ENCODE results near the gene DACH1. TPM values are rescaled to one million over a fixed set of nuclear protein-coding genes. Genes with fewer than 3 reads are reported as not detected.

DACH1 gene
- total and polyA plus RNA-seq, 2 of the 8 experiments (the other 6 are each of a cell fraction or from before 2014, with no cell fraction given) = 0.12 to 0.67 TPM

DNA sequence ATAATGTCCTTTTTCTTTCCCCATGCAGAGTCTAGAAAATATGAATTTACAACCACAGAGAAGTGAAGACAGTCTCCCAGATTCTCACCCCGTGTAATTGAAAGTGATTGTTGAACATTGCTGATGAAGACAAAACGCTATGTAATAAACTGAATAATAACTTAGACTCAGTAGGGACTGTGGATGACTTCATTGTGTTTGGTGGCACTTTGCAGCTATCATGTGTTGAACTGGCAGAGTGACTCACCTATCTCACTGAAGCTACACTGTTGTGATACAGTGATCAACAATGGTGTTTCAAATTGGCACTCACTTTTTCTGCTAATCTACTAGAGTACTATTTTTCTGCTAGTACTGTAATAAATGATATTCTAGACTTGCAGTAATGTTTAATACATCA, 261.3 kb downstream of the DACH1 start:
- POLR2A ChIA-PET (ENCODE audit: partially characterized antibody) = no interaction called here
- no peak overlapping the region for H3K23ac ChIP-seq (ENCODE audit: insufficient read length)
- WGBS, 2 experiments (ENCODE audit: extremely low coverage in 1 of 2, insufficient coverage in 1 of 2, insufficient read length in 1 of 2, insufficient replicate concordance in 2 of 2, low coverage in 1 of 2, low lambda C conversion rate in 2 of 2, missing lambda C conversion rate in 1 of 2) = 92% methylated on average over 2 of the region's 2 CpGs; no CpG with 5 or more reads in 1 of the 2 experiments
- TF ChIP-seq JUN (IDR thresholded peaks at IDR 0.05; ENCODE audit: low read depth, low read length) (no peak), GABPA (IDR thresholded peaks at IDR 0.05; ENCODE audit: borderline replicate concordance, insufficient read depth, low read length) (no peak)

More for the DNA sequence above, 261.3 kb downstream of the DACH1 start:
- H4K20me1 ChIP-seq (replicated peaks in 1 of 2; ENCODE audit: control insufficient read depth in 1 of 2, insufficient read depth in 2 of 2, low read length in 2 of 2) = no peaks in the 10 kb centered on the region
- no peaks in the 10 kb centered on the region for H3K23me2 ChIP-seq (ENCODE audit: low read depth, low read length)
- no peak overlapping the region for H3K4me3 ChIP-seq (ENCODE audit: extremely low read depth in 1 of 4, insufficient read depth in 2 of 4, low read depth in 3 of 4, low read length in 4 of 4)
- H4K5ac ChIP-seq (ENCODE audit: insufficient read length, low read depth, low read length) = no peak overlapping the region
- no peak overlapping the region for H3K56ac ChIP-seq (replicated peaks; ENCODE audit: insufficient read length, low read depth, low read length)
- H2AFZ ChIP-seq (ENCODE audit: low read length) = no peak overlapping the region
- no peak overlapping the region for H4K91ac ChIP-seq (replicated peaks; ENCODE audit: insufficient read length, low read length)
- no peak for DNase-seq (ENCODE audit: low read depth in 1 of 2, low spot score in 2 of 2)
- H3K27me3 ChIP-seq (replicated peaks in 1 of 4; ENCODE audit: control insufficient read depth in 3 of 4, extremely low read depth in 1 of 4, insufficient read depth in 3 of 4, low read length in 3 of 4) = no peaks in the 10 kb centered on the region
- H3K4ac ChIP-seq (replicated peaks; ENCODE audit: insufficient read length, low read depth, low read length) = no peak overlapping the region
- no peaks in the 10 kb centered on the region for H3K4me1 ChIP-seq (replicated peaks in 1 of 4; ENCODE audit: control insufficient read depth in 3 of 4, insufficient read depth in 4 of 4, low read length in 3 of 4)
- H3K79me1 ChIP-seq (ENCODE audit: low read depth, low read length) = no peaks in the 10 kb centered on the region
- H2AK5ac ChIP-seq (ENCODE audit: low read depth, low read length) = no peak overlapping the region
- no peak overlapping the region for H3K27ac ChIP-seq (ENCODE audit: low read depth, low read length)
- H3K79me2 ChIP-seq (ENCODE audit: control insufficient read depth in 1 of 2, insufficient read depth in 2 of 2, low read length in 2 of 2) = no peaks in the 10 kb centered on the region
- no peak overlapping the region for H3K4me2 ChIP-seq (ENCODE audit: insufficient read depth in 1 of 2, low read depth in 2 of 2, low read length in 2 of 2)
- no peak overlapping the region for H2BK12ac ChIP-seq (ENCODE audit: low read depth, low read length)
- no peak for FAIRE-seq
- H3K36me3 ChIP-seq (ENCODE audit: control insufficient read depth in 2 of 4, insufficient read depth in 4 of 4, low read length in 3 of 4) = no peaks in the 10 kb centered on the region
- no peak overlapping the region for H2BK5ac ChIP-seq (ENCODE audit: low read depth, low read length)
- H3K9me3 ChIP-seq (ENCODE audit: insufficient read depth in 2 of 2, low read depth in 1 of 2, low read length in 1 of 2) = no peaks in the 10 kb centered on the region
- no peak overlapping the region for H3K9ac ChIP-seq (replicated peaks in 1 of 4; ENCODE audit: extremely low read depth in 1 of 4, low read depth in 3 of 4, low read length in 3 of 4)
- no peak overlapping the region for H2BK20ac ChIP-seq (ENCODE audit: low read length)
- H2BK120ac ChIP-seq (replicated peaks; ENCODE audit: low read depth, low read length) = no peak overlapping the region
- H3K18ac ChIP-seq (ENCODE audit: extremely low read depth, low read length) = no peak overlapping the region
- H2BK15ac ChIP-seq (ENCODE audit: low read length) = no peak overlapping the region
- CTCF ChIA-PET (ENCODE audit: partially characterized antibody) = interaction anchor here (1.1 kb wide), 1 partner anchor 374 kb away, joined by 3 read pairs; no protein-coding TSS in a partner anchor
- H4K8ac ChIP-seq (ENCODE audit: extremely low read depth, insufficient read depth, low read length) = no peak overlapping the region
- H3K14ac ChIP-seq (ENCODE audit: insufficient read length) = no peak overlapping the region

Data from H1 (cell line).